Activated naive CD8-positive, alpha-beta T cell (primary cell): ENCODE measurements around the gene FOXE1.

Experiments used
- H3K27ac Mint-ChIP-seq: one replicate; pipeline ENCODE4 v1.8.0; 2021; ENCODE audit warnings: mixed read lengths
- H3K27me3 Mint-ChIP-seq: one replicate; pipeline ENCODE4 v1.8.0; 2021; ENCODE audit warnings: mixed read lengths
- H3K36me3 Mint-ChIP-seq: one replicate; pipeline ENCODE4 v1.8.0; 2021; ENCODE audit warnings: mixed read lengths
- H3K4me1 Mint-ChIP-seq: one replicate; pipeline ENCODE4 v1.8.0; 2021; ENCODE audit warnings: low read depth, mixed read lengths
- H3K4me3 Mint-ChIP-seq: one replicate; pipeline ENCODE4 v1.8.0; 2021; ENCODE audit warnings: mild to moderate bottlenecking, mixed read lengths
- H3K9me3 Mint-ChIP-seq: one replicate; pipeline ENCODE4 v1.8.0; 2021; ENCODE audit warnings: low read depth, mixed read lengths

FOXE1 gene

DNA sequence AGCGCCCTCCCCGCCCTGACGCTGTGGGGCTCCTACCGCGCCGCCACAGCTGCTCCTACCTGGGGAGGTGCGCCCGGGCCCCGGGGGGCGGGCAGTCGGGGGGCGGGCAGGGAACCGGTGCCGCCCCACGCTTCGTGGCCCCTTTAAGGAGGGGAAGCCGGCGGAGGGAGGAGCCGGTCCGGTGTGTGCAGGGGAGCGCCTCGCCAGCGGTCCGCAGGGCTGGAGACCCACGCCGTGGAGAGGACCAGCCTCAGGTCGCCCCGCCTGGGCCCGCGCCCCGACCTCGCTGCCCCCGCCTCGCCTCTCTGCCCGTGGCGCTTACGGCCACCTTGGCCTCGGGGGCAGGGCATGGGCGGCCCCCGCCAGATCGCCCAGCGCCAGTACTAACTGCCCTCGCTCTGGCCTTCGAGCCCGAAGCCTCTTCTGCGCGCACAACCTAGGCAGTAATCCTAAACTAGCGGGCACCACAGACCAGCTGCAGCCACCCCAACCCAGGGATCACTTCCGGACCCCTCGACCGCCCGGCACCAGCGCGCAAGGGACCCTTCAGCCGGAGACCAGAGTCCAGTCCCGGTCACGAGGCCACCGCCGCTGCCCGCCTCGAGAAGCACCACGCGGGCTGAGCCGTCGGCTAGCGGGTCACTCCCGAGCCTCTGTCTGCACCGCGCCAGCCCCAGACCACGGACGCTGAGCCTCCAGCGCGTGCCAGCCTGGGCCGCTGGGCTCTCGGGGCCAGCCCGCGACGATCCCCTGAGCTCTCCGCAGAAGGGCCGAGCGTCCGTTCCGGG, at the start of gene FOXE1:
TSS of gene FOXE1 (plus strand) at position 171 of the 788 bp plus-strand sequence. CDS start 689 bp downstream, outside the sequence.
- H3K27ac Mint-ChIP-seq: no peak within 1 kb of the TSS

DNA sequence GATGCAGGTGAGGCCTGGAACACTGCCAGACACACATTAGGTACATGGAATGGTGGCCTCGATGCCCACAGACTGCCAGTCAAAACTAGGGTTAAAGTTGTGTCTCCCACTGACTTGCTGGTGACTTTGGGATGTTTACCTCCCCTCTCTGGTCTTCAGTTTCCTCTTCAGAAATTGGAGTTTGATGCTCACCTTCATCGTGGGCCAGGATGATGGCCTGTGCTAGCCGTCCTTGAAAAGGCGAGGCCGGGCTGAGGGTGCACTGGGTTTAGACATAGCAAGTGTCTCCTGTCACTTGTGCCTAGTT, 49.0 kb upstream of the FOXE1 start:
- Mint-ChIP-seq H3K4me1 (peaks cover 10% of the 10 kb centered on the region), H3K27ac (no peak overlapping the region), H3K9me3 (no peaks in the 10 kb centered on the region), H3K4me3 (peak overlapping the region; percentile 85), H3K36me3 (no peaks in the 10 kb centered on the region), H3K27me3 (peaks cover 9% of the 10 kb centered on the region)

More for the DNA sequence above, at the start of gene FOXE1:
- H3K27me3 Mint-ChIP-seq: peaks cover 45% of the 10 kb centered on the region
- peaks cover 31% of the 10 kb centered on the region for H3K4me1 Mint-ChIP-seq
- no peaks in the 10 kb centered on the region for H3K36me3 Mint-ChIP-seq
- H3K4me3 Mint-ChIP-seq: peak within 1 kb of the TSS; percentile 90
- no peaks in the 10 kb centered on the region for H3K9me3 Mint-ChIP-seq

DNA sequence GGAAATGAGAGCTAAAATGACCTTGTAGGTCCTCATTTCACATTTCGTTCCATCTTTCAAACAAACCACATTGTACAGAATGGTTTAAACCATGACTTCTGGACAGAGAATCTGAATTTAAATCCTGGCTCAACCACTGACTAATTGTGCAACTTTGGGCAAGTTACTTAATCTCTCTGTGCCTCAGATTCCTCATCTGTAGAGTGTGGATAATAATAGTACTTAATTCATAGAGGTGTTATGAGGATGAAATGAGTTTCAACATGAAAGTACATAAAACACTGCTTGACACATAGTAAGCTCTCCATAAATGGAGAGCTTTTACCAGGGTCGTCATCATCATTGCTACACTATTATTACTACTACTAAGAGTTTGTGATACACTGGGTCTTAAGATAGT, 46.3 kb upstream of the FOXE1 start:
- peaks cover 9% of the 10 kb centered on the region for H3K27me3 Mint-ChIP-seq
- H3K27ac Mint-ChIP-seq: no peak overlapping the region
- H3K9me3 Mint-ChIP-seq: no peaks in the 10 kb centered on the region
- no peaks in the 10 kb centered on the region for H3K36me3 Mint-ChIP-seq
- no peak overlapping the region for H3K4me3 Mint-ChIP-seq
- H3K4me1 Mint-ChIP-seq: peaks cover 10% of the 10 kb centered on the region

DNA sequence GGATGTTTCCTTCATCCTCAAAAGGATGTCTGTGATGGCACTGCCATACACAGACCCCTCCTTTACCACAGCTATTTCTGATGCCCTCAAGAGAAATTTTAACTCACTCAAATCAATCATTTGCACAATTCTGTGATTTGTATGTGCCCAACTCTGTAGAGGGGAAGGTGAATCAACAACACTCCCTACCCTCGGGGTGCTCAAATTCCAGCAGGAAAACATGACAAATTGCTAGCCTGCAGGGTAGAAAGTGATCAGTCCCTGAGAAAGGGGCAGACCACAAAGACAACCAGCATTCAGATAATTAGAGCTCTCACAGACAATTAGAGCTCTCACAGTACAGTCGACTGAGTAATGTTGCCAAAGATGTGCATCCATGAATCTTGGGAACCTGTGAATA, 45.3 kb upstream of the FOXE1 start:
- Mint-ChIP-seq H3K27ac (no peak overlapping the region), H3K36me3 (no peaks in the 10 kb centered on the region), H3K9me3 (no peaks in the 10 kb centered on the region), H3K4me3 (no peak overlapping the region), H3K27me3 (peaks cover 9% of the 10 kb centered on the region), H3K4me1 (peaks cover 7% of the 10 kb centered on the region)

DNA sequence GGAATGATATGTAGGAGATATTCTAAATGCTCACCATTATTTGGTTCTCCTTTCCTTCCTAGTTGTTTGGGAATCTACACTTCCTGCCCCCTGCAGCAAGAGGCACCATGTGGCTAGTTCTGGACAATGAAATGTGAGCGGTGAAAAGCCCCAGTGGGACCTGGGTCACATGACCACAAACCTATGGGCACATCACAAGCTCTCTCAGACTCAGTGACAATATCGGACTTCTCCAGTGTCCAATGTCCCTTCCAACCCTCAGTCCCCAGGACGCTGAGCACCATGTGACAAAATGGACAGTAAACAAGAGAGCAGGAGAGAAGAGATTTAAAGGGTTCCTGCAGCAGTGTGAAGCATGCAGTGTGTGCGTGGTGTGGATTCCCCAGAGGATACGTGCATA, 44.6 kb upstream of the FOXE1 start:
- Mint-ChIP-seq H3K4me1 (peaks cover 5% of the 10 kb centered on the region), H3K27ac (no peak overlapping the region), H3K4me3 (no peak overlapping the region), H3K36me3 (no peaks in the 10 kb centered on the region), H3K9me3 (peaks cover 6% of the 10 kb centered on the region), H3K27me3 (peaks cover 9% of the 10 kb centered on the region)

DNA sequence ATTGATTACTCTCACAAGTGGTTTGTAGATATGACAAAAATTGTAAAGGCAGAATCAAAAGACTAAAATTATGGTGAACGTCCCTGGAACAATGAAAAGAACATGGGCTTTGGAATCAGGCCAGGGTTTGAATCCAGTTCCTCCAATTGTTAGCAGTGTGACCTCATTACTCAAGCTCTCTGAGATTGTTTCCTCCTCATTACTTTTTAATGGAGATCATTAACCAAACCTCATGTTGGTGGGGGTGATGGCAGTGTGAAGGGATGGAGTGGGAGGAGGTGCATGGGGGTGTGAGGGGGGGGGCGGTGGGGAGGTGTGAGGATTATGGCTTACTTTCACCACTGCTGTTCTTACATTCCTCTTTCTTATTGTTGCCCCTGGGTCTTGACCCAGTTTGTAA, 44.1 kb upstream of the FOXE1 start:
- Mint-ChIP-seq H3K36me3 (no peaks in the 10 kb centered on the region), H3K4me1 (peaks cover 3% of the 10 kb centered on the region), H3K27ac (no peak overlapping the region), H3K27me3 (peaks cover 9% of the 10 kb centered on the region), H3K9me3 (peaks cover 7% of the 10 kb centered on the region), H3K4me3 (no peak overlapping the region)

DNA sequence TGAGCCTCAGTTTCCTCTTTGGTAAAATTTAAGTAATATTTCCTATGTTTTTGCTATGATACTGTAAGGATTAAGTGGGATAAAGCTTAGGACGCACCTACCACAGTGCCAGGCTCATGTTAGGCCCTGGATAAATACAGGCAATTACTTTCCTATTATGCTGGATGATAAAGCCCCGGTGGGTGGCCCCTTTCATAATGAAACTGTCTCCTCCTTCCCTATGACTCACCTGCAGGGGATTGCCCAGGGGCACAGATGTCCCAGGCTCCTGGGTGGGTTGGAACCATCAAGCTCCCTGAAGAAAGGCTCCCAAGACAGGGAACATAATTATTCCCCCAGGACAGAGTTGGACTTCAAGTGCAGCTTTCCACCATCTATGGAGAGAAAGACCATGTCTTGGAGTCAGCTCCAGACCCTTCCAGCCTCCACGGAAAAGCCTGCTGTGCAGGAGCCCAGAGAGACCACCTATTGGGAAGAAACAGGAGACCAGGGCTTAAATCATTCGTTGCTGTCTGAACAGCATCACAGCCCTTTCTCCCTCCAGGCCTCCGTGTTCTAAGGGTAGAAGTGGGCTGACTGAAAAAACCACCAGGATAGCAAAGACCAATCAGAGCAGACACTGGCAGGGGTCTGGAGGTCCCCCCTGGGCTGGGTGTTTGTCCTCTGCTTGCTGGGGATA, 43.2 kb upstream of the FOXE1 start:
- Mint-ChIP-seq H3K27me3 (peaks cover 4% of the 10 kb centered on the region), H3K4me1 (no peaks in the 10 kb centered on the region), H3K36me3 (no peaks in the 10 kb centered on the region), H3K9me3 (peaks cover 7% of the 10 kb centered on the region), H3K27ac (no peak overlapping the region), H3K4me3 (no peak overlapping the region)

DNA sequence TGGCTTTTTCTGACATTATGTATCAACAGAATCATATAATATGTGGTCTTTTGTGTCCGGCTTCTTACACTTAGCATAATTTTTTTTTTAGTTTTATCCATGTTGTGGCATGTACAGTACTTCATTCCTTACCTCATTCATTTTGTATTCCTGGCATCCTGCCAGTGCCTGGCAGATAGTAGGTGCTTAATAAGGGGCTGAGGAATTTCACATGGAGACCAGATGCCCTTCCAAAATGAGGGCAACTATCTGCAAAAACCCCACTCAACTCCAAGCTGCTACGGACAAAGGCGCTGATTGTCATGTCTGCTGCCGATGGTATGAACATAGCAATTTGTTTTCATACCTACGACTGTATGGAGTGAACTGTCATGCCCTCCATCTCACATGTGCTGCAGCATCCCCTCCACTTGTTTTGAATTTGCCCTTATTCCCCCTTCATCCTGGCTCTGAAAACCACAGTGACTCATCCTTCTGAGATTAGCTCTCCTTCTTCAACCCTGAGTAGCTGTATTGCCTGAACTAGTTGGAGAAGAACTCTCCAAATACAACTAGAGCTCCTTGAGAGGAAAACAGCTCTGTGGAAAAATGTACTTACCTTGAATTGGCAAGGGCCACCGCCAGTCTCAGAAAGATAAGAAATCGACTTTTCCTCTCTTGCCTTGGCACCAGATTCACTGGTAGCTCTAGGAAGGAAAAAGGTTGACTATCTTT, 41.3 kb upstream of the FOXE1 start:
- Mint-ChIP-seq H3K36me3 (no peaks in the 10 kb centered on the region), H3K4me1 (no peaks in the 10 kb centered on the region), H3K9me3 (peaks cover 7% of the 10 kb centered on the region), H3K27ac (no peak overlapping the region), H3K27me3 (peaks cover 2% of the 10 kb centered on the region), H3K4me3 (no peak overlapping the region)

DNA sequence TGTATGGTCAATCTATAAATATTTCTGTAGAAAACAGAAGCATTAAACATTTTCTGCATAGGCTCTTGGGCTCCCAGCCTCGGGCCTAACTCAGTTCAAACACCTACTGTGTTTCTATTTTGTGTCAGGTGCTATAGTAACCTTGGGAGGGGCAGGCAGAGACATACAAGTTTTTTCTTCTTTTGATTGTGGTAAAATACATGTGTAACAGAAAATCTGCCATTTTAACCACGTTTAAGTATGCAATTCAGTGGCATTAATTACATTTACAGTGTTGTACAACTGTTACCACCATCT, 40.8 kb upstream of the FOXE1 start:
- Mint-ChIP-seq H3K27me3 (peaks cover 2% of the 10 kb centered on the region), H3K4me1 (no peaks in the 10 kb centered on the region), H3K36me3 (no peaks in the 10 kb centered on the region), H3K27ac (no peak overlapping the region), H3K9me3 (peaks cover 7% of the 10 kb centered on the region), H3K4me3 (no peak overlapping the region)

DNA sequence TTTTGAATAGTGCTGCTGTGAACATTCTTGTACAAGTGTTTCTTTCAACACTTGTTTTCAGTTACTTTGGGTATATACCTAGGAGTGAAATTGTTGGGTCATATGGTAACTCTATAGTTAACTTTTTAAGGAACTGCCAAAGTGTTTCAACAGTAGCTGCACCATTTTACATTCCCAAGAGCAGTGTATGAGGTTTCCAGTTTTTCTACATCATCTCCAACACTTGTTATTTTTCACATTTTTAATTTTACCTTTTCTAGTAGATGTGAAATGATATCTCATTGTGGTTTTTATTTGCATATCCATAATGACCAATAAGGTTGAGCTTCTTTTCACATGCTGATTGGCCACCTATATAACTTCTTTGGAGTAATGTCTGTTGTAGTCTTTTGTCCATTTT, 40.0 kb upstream of the FOXE1 start:
- Mint-ChIP-seq H3K36me3 (no peaks in the 10 kb centered on the region), H3K27ac (no peak overlapping the region), H3K4me1 (no peaks in the 10 kb centered on the region), H3K9me3 (peaks cover 7% of the 10 kb centered on the region), H3K4me3 (no peak overlapping the region), H3K27me3 (peaks cover 8% of the 10 kb centered on the region)

DNA sequence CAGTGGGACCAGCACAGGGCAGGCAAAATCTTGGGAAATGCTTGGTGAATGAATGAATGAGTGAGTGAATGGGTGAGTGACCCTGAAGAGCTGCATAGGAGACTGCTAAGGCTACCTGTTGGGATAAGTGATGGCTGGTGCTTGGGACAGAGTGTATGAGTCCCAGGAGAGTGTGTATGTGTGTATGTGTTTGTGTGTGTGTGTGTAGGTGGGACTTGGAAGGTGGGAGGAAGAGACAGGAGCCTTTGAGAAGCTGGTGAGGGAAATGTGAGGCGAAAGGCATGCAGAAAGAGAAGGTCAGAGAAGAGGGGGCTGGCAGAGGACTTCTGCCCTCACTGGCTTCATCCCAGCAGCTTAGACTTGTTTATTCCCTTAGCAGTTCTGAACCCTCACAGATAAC, 33.3 kb upstream of the FOXE1 start:
- H3K4me3 Mint-ChIP-seq: no peak overlapping the region
- no peak overlapping the region for H3K27ac Mint-ChIP-seq
- peaks cover 37% of the 10 kb centered on the region for H3K27me3 Mint-ChIP-seq
- no peaks in the 10 kb centered on the region for H3K4me1 Mint-ChIP-seq
- H3K36me3 Mint-ChIP-seq: peaks cover 4% of the 10 kb centered on the region
- H3K9me3 Mint-ChIP-seq: peaks cover 7% of the 10 kb centered on the region

DNA sequence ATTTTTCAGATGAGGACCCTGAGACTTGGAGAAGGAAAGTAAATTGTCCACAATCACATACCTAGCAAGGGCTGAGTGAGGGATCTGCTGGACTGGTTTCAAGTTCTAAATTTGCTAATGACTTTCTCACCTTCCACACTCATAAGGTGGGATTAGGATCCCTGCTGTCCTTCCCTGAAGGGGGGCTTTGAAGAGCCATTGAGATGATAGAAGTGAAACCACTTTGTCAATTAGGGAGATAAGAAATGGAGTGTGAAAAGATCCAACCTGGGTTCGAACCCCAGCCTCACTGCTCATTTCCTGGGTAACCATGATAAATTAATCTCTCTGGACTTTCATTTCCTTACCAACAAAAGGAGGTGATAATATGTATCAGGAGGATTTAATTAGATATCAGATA, 32.7 kb upstream of the FOXE1 start:
- H3K4me1 Mint-ChIP-seq: no peaks in the 10 kb centered on the region
- peaks cover 5% of the 10 kb centered on the region for H3K36me3 Mint-ChIP-seq
- H3K9me3 Mint-ChIP-seq: peaks cover 7% of the 10 kb centered on the region
- no peak overlapping the region for H3K27ac Mint-ChIP-seq
- peaks cover 37% of the 10 kb centered on the region for H3K27me3 Mint-ChIP-seq
- no peak overlapping the region for H3K4me3 Mint-ChIP-seq

DNA sequence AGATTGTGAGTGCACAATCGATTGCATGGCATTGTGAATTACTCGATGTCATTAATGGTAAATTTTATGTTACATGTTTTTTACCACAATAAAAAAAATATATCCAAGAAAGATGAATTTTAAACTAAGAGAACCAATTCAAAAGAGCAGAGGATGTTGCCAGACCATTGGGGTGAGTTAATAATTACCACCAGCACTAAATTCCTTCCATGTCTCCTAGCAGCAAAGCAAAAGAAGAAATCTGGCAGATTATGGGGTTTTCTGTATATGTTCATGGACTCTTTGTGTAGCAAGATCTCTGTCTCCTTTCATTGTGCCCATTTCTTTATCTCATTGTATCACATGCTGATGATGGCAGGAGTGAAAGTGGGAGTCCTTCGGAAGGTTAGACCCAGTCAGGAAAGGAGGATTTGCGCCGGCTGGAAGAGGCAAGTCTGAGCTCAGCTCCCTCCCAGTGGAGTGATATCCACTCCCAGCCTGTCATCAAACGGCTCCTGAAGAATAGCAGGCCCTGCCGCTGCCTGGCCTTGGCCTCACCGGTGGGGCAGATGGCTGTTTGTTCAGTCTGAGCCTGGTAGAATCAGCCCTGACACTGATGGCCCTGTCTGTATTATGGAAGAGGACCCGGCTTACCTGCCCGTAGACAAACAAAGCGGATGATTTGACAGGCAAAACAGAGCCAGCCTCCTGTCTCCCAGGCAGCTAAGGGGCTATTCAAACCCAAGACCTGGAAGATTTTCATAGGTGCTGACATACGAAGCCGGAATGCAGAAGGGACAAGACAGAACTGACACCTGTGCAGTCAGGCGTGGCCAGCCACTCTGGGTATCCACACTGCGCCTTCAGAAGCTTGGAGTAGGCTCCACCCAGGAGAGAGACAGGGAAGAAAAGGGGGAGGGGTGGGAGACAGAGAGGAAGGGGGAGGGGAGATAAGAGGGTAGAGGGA, 21.9 kb upstream of the FOXE1 start:
- H3K27me3 Mint-ChIP-seq: no peaks in the 10 kb centered on the region
- H3K4me3 Mint-ChIP-seq: no peak overlapping the region
- no peak overlapping the region for H3K27ac Mint-ChIP-seq
- no peaks in the 10 kb centered on the region for H3K4me1 Mint-ChIP-seq
- no peaks in the 10 kb centered on the region for H3K36me3 Mint-ChIP-seq
- no peaks in the 10 kb centered on the region for H3K9me3 Mint-ChIP-seq

DNA sequence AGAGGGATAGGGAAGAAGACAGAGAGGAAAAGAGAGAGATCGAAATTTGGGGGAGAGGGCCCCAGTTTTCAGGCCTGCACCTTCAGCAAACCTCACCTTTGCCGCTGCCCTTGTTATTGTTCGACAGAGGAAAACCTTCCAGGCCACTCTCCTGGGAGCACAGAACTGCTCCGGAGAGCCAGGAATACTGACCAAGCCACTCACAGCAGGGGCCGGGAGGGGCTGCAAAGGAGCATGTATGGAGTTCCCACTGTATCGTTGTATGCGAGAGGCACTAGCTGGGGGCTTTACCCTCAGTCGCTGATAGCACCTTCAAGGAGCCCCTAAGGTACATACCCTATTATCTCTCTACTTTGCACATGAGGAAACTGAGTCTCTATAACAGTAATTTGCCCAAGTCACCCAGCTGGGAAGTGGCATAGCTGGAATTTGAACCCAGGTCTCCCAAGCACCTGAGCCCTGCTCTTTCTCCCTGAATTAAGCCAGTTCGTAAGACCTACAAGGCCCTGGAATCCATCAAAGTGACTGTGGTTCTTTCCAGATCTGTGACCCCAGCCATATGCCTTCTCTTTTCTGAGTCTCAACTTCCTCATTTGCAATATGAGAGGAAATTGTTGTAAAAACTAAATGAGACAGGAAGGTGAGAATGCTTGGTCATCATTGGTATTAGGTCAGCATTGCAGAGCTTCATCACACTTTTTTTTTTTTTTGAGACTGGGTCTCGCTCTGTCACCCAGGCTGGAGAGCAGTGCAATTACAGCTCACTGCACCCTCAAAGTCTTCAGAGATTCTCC, 21.0 kb upstream of the FOXE1 start:
- Mint-ChIP-seq H3K9me3 (no peaks in the 10 kb centered on the region), H3K36me3 (no peaks in the 10 kb centered on the region), H3K4me3 (no peak overlapping the region)

More for the DNA sequence above, 21.0 kb upstream of the FOXE1 start:
- Mint-ChIP-seq H3K27me3 (peaks cover 2% of the 10 kb centered on the region), H3K4me1 (no peaks in the 10 kb centered on the region), H3K27ac (no peak overlapping the region)
